HCT116 (cell line): ENCODE measurements around the gene EPB41L4A. TPM values are rescaled to one million over a fixed set of nuclear protein-coding genes. Genes with fewer than 3 reads are reported as not detected.

ENCODE experiments used
- ATAC-seq: fragments of 200-7000 bp; cut with Tn5 transposase; 2 replicates; pipeline ENCODE4 v1.9.1; 2020; ENCODE audit warnings: mild to moderate bottlenecking, moderate library complexity
- BruUV-seq: library from RNA; stranded (reverse); fragments of 400-500 nt; replicated peaks from 2 replicates; lab custom pipeline; 2021; lab: Mats Ljungman, UMichigan
- CTCF ChIA-PET: fragments of 300-600 bp; sonication (Branson Sonifier 250); formaldehyde crosslinking; loops from one replicate; lab custom pipeline; 2021; ENCODE audit warnings: antibody characterized with exemption; lab: Charles Lee
- POLR2A ChIA-PET: fragments of 300-600, 350-600 bp; sonication (Branson Sonifier 250); formaldehyde crosslinking; loops from one replicate; lab custom pipeline; 2021; ENCODE audit warnings: antibody characterized with exemption; lab: Charles Lee
- RAD21 ChIA-PET, 2 experiments: fragments of 300-600 bp; sonication (Branson Sonifier 250); formaldehyde crosslinking; loops; one replicate each; lab custom pipeline; 2023; ENCODE audit warnings: low total read pairs in 2 of 2; ENCODE audit not compliant: uncharacterized antibody in 2 of 2, unreplicated experiment in 2 of 2, low non-redundant PET in 1 of 2; lab: Charles Lee
- DNase-seq: peaks from one replicate; pipeline ENCODE4 v3.0.0-alpha.2; 2010; ENCODE audit warnings: low read depth, low spot score
- H2AFZ ChIP-seq: fragments of 200-600 bp; shearing (Covaris generic), sonication (generic); 2 replicates; pipeline ENCODE4 v1.6.1; 2017; ENCODE audit warnings: low read depth, mixed run types, mixed read lengths, antibody characterized with exemption, low read length; ENCODE audit not compliant: poor library complexity, severe bottlenecking
- H3K27ac ChIP-seq: 2 replicates; pipeline ENCODE4 v1.5.1; 2012; ENCODE audit warnings: low read depth, low read length
- H3K27me3 ChIP-seq: fragments of 200-600 bp; sonication (generic); 2 replicates; pipeline ENCODE4 v1.6.1; 2016; ENCODE audit warnings: mixed run types, low read length, mixed read lengths; ENCODE audit not compliant: insufficient read depth
- H3K36me3 ChIP-seq, 2 experiments: fragments of 200-500 bp in 1 of 2; fragments of 200-600 bp in 1 of 2; sonication (Bioruptor generic) in 1 of 2; sonication (generic) in 1 of 2; 2 replicates each; pipeline versions ENCODE4 v1.5.1 to v1.6.1; 2014 to 2016; ENCODE audit warnings: low read length in 2 of 2, inconsistent platforms in 1 of 2, mixed read lengths in 1 of 2, mixed run types in 1 of 2; ENCODE audit not compliant: insufficient read depth in 2 of 2, control insufficient read depth in 1 of 2
- H3K4me1 ChIP-seq, 2 experiments: fragments of 200-600 bp in 1 of 2; sonication (generic) in 1 of 2; 2 replicates each; pipeline versions ENCODE4 v1.5.1 to v1.6.1; 2012 to 2017; ENCODE audit warnings: low read length in 2 of 2, inconsistent platforms in 1 of 2, mild to moderate bottlenecking in 1 of 2, mixed read lengths in 1 of 2, mixed run types in 1 of 2, moderate library complexity in 1 of 2; ENCODE audit not compliant: insufficient read depth in 2 of 2, control insufficient read depth in 1 of 2
- H3K4me2 ChIP-seq: fragments of 200-600 bp; sonication (generic); 2 replicates; pipeline ENCODE4 v1.6.1; 2017; ENCODE audit warnings: mixed run types, low read length, mixed read lengths
- H3K4me3 ChIP-seq, 2 experiments: fragments of 200-600 bp in 1 of 2; sonication (generic) in 1 of 2; replicated peaks in 1 of 2; 2 replicates each; pipeline ENCODE4 v1.5.1; 2011 to 2016; ENCODE audit warnings: low read length in 2 of 2, control low read depth in 1 of 2, low read depth in 1 of 2, mild to moderate bottlenecking in 1 of 2, mixed read lengths in 1 of 2, mixed run types in 1 of 2
- H3K79me2 ChIP-seq: fragments of 200-600 bp; sonication (generic); 2 replicates; pipeline ENCODE4 v1.6.1; 2017; ENCODE audit warnings: mild to moderate bottlenecking, mixed run types, low read length, moderate library complexity, mixed read lengths; ENCODE audit not compliant: insufficient read depth
- H3K9ac ChIP-seq: fragments of 200-600 bp; sonication (generic); 2 replicates; pipeline ENCODE4 v1.6.1; 2016; ENCODE audit warnings: low read length, mixed read lengths
- H3K9me2 ChIP-seq: fragments of 200-600 bp; sonication (generic), shearing (Covaris generic); 2 replicates; pipeline ENCODE4 v1.6.1; 2017; ENCODE audit warnings: mixed run types, mild to moderate bottlenecking, moderate library complexity; ENCODE audit not compliant: insufficient read depth
- H3K9me3 ChIP-seq, 2 experiments: fragments of 200-500 bp in 1 of 2; fragments of 200-600 bp in 1 of 2; sonication (Bioruptor generic) in 1 of 2; sonication (generic) in 1 of 2; 2 replicates each; pipeline ENCODE4 v1.6.1; 2014 to 2017; ENCODE audit warnings: low read length in 2 of 2, mixed read lengths in 2 of 2, inconsistent platforms in 1 of 2, low read depth in 1 of 2, mild to moderate bottlenecking in 1 of 2, mixed run types in 1 of 2, moderate library complexity in 1 of 2; ENCODE audit not compliant: control insufficient read depth in 1 of 2, insufficient read depth in 1 of 2
- H4K20me1 ChIP-seq: fragments of 200-600 bp; sonication (generic), shearing (Covaris generic); 2 replicates; pipeline ENCODE4 v1.6.1; 2017; ENCODE audit warnings: mixed run types, mild to moderate bottlenecking, moderate library complexity; ENCODE audit not compliant: insufficient read depth
- CBX3 ChIP-seq: IDR thresholded peaks from 2 replicates; pipeline ENCODE4 v1.6.1; 2012; ENCODE audit warnings: low read depth
- CEBPB ChIP-seq: IDR thresholded peaks from 2 replicates; pipeline ENCODE4 v1.6.1; 2012; ENCODE audit warnings: low read depth
- EZH2 ChIP-seq: fragments of 200-600 bp; sonication (generic); IDR thresholded peaks from 2 replicates; pipeline ENCODE4 v1.6.1; 2017; ENCODE audit warnings: antibody characterized with exemption, mixed run types
- FOSL1 ChIP-seq: IDR thresholded peaks from 2 replicates; pipeline ENCODE4 v1.6.1; 2012; ENCODE audit warnings: low read depth
- JUND ChIP-seq: IDR thresholded peaks from 2 replicates; pipeline ENCODE4 v1.6.1; 2012
- POLR2A ChIP-seq: IDR thresholded peaks from 2 replicates; pipeline ENCODE4 v1.7.0; 2011; ENCODE audit warnings: borderline replicate concordance; ENCODE audit not compliant: insufficient read depth, insufficient read length; ENCODE audit errors: extremely low read depth
- POLR2AphosphoS5 ChIP-seq: IDR thresholded peaks from 2 replicates; pipeline ENCODE4 v1.6.1; 2011; ENCODE audit warnings: mild to moderate bottlenecking, low read depth, low read length, moderate library complexity
- RAD21 ChIP-seq: IDR thresholded peaks from 2 replicates; pipeline ENCODE4 v1.6.1; 2012; ENCODE audit warnings: low read depth, mild to moderate bottlenecking
- SIN3A ChIP-seq: IDR thresholded peaks from 2 replicates; pipeline ENCODE4 v1.6.1; 2012; ENCODE audit warnings: low read depth
- SP1 ChIP-seq: IDR thresholded peaks from 2 replicates; pipeline ENCODE4 v1.6.1; 2012; ENCODE audit warnings: low read depth
- SRF ChIP-seq: IDR thresholded peaks from 2 replicates; pipeline ENCODE4 v1.6.1; 2012; ENCODE audit warnings: low read depth
- TCF7L2 ChIP-seq: IDR thresholded peaks from 2 replicates; pipeline ENCODE4 v1.7.0; 2011; ENCODE audit warnings: borderline replicate concordance, inconsistent platforms; ENCODE audit not compliant: insufficient read depth, insufficient read length; ENCODE audit errors: extremely low read depth
- YY1 ChIP-seq: IDR thresholded peaks from 2 replicates; pipeline ENCODE4 v1.6.1; 2011; ENCODE audit warnings: low read length, low read depth, moderate library complexity, mild to moderate bottlenecking; ENCODE audit not compliant: insufficient replicate concordance; ENCODE audit errors: extremely low read depth
- ZFX ChIP-seq: fragments of 450-650 bp; IDR thresholded peaks from 2 replicates; pipeline ENCODE4 v1.6.1; 2017
- ZNF274 ChIP-seq: fragments of 200-500 bp; sonication (Bioruptor generic); IDR thresholded peaks from 2 replicates; pipeline ENCODE4 v1.6.1; 2014; ENCODE audit warnings: mild to moderate bottlenecking, low read depth, low read length, inconsistent platforms
- intact Hi-C: fragments of 100-400 bp; cut with micrococcal nuclease; formaldehyde crosslinking; loops from 2 replicates; pipeline ENCODE4 v1.10.0; 2022
- total RNA-seq: library from RNA; stranded (reverse); gene quantifications from one replicate; pipeline ENCODE4 v1.2.1, GENCODE V29; 2021; ENCODE audit not compliant: unreplicated experiment
- TF ChIP-seq, protein P1 (sequence below): IDR thresholded peaks from 2 replicates; pipeline ENCODE4 v1.6.1; 2012
- TF ChIP-seq, protein P2 (sequence below): IDR thresholded peaks from 2 replicates; pipeline ENCODE4 v1.6.1; 2012; ENCODE audit warnings: low read depth
- TF ChIP-seq, protein P3 (sequence below), 3 experiments: fragments of 200-600 bp in 1 of 3; sonication (generic) in 1 of 3; IDR thresholded peaks in 2 of 3; conservative IDR thresholded peaks in 1 of 3; 2 replicates each; pipeline ENCODE4 v1.5.1; 2012 to 2017; ENCODE audit warnings: low read depth in 2 of 3, low read length in 2 of 3, antibody characterized with exemption in 1 of 3, borderline replicate concordance in 1 of 3, control low read depth in 1 of 3, mild to moderate bottlenecking in 1 of 3, mixed read lengths in 1 of 3, mixed run types in 1 of 3, moderate library complexity in 1 of 3; ENCODE audit not compliant: insufficient read depth in 1 of 3
- TF ChIP-seq, protein P4 (sequence below): IDR thresholded peaks from 2 replicates; pipeline ENCODE4 v1.6.1; 2012
- TF ChIP-seq, protein P5 (sequence below): IDR thresholded peaks from 2 replicates; pipeline ENCODE4 v1.6.1; 2011; ENCODE audit warnings: mild to moderate bottlenecking, low read length, moderate library complexity; ENCODE audit not compliant: insufficient replicate concordance; ENCODE audit errors: extremely low read depth

EPB41L4A gene
- total RNA-seq, 1 experiment from 2014 or later: 2.8 TPM

DNA sequence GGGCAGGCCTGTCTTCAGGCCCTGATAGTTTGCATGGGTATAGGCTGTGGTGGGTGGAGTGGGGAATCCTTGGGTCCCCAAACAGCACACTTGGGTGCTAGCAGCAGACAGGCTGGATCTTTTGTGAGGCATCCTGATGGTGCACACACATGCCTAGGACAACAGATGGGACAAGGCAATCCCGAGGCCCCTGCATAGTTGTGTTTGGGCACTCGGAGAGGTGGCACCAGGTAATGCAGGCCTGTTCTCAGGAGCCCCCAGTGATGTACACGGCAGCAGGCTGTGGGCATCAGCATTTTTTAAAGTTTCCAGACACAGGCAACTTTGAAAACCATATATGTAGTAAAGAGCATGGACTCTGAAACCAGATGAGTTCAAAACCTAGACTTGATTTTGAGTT lies 65.4 kb downstream of the EPB41L4A start:
- ChIA-PET POLR2A (no interaction called here), RAD21 (no interaction called here), CTCF (no interaction called here)
- H3K79me2 ChIP-seq: no peaks in the 10 kb centered on the region
- H3K4me2 ChIP-seq: no peak overlapping the region
- BruUV-seq: no TSS peak
- no peak overlapping the region for H3K9ac ChIP-seq
- H3K9me3 ChIP-seq: no peaks in the 10 kb centered on the region
- ATAC-seq: no peak
- intact Hi-C loops: no loop called here
- no peak overlapping the region for H3K27ac ChIP-seq
- H3K9me2 ChIP-seq: no peaks in the 10 kb centered on the region
- H3K4me1 ChIP-seq: no peaks in the 10 kb centered on the region
- TF ChIP-seq CEBPB (no peak), SP1 (no peak), FOSL1 (no peak), SRF (no peak), TCF7L2 (no peak), SIN3A (no peak), POLR2A (no peak), YY1 (no peak), CBX3 (no peak), ZFX (no peak), RAD21 (no peak), ZNF274 (no peak), EZH2 (no peak), JUND (no peak), POLR2AphosphoS5 (no peak)
- TF ChIP-seq, protein P1, sequence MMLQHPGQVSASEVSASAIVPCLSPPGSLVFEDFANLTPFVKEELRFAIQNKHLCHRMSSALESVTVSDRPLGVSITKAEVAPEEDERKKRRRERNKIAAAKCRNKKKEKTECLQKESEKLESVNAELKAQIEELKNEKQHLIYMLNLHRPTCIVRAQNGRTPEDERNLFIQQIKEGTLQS: no peak
- TF ChIP-seq, protein P2, sequence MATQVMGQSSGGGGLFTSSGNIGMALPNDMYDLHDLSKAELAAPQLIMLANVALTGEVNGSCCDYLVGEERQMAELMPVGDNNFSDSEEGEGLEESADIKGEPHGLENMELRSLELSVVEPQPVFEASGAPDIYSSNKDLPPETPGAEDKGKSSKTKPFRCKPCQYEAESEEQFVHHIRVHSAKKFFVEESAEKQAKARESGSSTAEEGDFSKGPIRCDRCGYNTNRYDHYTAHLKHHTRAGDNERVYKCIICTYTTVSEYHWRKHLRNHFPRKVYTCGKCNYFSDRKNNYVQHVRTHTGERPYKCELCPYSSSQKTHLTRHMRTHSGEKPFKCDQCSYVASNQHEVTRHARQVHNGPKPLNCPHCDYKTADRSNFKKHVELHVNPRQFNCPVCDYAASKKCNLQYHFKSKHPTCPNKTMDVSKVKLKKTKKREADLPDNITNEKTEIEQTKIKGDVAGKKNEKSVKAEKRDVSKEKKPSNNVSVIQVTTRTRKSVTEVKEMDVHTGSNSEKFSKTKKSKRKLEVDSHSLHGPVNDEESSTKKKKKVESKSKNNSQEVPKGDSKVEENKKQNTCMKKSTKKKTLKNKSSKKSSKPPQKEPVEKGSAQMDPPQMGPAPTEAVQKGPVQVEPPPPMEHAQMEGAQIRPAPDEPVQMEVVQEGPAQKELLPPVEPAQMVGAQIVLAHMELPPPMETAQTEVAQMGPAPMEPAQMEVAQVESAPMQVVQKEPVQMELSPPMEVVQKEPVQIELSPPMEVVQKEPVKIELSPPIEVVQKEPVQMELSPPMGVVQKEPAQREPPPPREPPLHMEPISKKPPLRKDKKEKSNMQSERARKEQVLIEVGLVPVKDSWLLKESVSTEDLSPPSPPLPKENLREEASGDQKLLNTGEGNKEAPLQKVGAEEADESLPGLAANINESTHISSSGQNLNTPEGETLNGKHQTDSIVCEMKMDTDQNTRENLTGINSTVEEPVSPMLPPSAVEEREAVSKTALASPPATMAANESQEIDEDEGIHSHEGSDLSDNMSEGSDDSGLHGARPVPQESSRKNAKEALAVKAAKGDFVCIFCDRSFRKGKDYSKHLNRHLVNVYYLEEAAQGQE: no peak
- TF ChIP-seq, protein P3, sequence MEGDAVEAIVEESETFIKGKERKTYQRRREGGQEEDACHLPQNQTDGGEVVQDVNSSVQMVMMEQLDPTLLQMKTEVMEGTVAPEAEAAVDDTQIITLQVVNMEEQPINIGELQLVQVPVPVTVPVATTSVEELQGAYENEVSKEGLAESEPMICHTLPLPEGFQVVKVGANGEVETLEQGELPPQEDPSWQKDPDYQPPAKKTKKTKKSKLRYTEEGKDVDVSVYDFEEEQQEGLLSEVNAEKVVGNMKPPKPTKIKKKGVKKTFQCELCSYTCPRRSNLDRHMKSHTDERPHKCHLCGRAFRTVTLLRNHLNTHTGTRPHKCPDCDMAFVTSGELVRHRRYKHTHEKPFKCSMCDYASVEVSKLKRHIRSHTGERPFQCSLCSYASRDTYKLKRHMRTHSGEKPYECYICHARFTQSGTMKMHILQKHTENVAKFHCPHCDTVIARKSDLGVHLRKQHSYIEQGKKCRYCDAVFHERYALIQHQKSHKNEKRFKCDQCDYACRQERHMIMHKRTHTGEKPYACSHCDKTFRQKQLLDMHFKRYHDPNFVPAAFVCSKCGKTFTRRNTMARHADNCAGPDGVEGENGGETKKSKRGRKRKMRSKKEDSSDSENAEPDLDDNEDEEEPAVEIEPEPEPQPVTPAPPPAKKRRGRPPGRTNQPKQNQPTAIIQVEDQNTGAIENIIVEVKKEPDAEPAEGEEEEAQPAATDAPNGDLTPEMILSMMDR (IDR thresholded peaks at IDR 0.05 in 2 of 3, conservative IDR thresholded peaks at IDR 0.05 in 1 of 3; ENCODE audit: borderline replicate concordance in 1 of 3, insufficient read depth in 1 of 3, low read depth in 2 of 3, low read length in 2 of 3): no peak
- TF ChIP-seq, protein P4, sequence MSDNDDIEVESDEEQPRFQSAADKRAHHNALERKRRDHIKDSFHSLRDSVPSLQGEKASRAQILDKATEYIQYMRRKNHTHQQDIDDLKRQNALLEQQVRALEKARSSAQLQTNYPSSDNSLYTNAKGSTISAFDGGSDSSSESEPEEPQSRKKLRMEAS: no peak
- TF ChIP-seq, protein P5, sequence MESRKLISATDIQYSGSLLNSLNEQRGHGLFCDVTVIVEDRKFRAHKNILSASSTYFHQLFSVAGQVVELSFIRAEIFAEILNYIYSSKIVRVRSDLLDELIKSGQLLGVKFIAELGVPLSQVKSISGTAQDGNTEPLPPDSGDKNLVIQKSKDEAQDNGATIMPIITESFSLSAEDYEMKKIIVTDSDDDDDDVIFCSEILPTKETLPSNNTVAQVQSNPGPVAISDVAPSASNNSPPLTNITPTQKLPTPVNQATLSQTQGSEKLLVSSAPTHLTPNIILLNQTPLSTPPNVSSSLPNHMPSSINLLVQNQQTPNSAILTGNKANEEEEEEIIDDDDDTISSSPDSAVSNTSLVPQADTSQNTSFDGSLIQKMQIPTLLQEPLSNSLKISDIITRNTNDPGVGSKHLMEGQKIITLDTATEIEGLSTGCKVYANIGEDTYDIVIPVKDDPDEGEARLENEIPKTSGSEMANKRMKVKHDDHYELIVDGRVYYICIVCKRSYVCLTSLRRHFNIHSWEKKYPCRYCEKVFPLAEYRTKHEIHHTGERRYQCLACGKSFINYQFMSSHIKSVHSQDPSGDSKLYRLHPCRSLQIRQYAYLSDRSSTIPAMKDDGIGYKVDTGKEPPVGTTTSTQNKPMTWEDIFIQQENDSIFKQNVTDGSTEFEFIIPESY: no peak
- H4K20me1 ChIP-seq: no peaks in the 10 kb centered on the region
- H3K4me3 ChIP-seq: no peak overlapping the region
- DNase-seq: no peak
- no peak overlapping the region for H2AFZ ChIP-seq
- H3K27me3 ChIP-seq: no peaks in the 10 kb centered on the region
- H3K36me3 ChIP-seq: no peaks in the 10 kb centered on the region
